A549 treated with AZD9567 at 1 μM for 4 hours (cell line): Measurements from ENCODE around the gene PWWP2A. TPM values are rescaled to one million over a fixed set of nuclear protein-coding genes. Genes with fewer than 3 reads are reported as not detected.

Experiments used
- total RNA-seq: library from RNA; stranded (reverse); fragments of 200-300 nt; extraction: Qiagen RNA extraction; gene quantifications from 5 replicates; pipeline ENCODE4 v1.2.3, GENCODE V29; 2022; ENCODE audit not compliant: insufficient read depth

Gene PWWP2A, protein sequence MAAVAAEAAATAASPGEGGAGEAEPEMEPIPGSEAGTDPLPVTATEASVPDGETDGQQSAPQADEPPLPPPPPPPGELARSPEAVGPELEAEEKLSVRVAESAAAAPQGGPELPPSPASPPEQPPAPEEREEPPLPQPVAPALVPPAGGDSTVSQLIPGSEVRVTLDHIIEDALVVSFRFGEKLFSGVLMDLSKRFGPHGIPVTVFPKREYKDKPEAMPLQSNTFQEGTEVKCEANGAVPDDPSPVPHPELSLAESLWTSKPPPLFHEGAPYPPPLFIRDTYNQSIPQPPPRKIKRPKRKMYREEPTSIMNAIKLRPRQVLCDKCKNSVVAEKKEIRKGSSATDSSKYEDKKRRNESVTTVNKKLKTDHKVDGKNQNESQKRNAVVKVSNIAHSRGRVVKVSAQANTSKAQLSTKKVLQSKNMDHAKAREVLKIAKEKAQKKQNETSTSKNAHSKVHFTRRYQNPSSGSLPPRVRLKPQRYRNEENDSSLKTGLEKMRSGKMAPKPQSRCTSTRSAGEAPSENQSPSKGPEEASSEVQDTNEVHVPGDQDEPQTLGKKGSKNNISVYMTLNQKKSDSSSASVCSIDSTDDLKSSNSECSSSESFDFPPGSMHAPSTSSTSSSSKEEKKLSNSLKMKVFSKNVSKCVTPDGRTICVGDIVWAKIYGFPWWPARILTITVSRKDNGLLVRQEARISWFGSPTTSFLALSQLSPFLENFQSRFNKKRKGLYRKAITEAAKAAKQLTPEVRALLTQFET
- total RNA-seq = 9.1 to 13.1 TPM (median 10.9 TPM) in 5 replicates

DNA sequence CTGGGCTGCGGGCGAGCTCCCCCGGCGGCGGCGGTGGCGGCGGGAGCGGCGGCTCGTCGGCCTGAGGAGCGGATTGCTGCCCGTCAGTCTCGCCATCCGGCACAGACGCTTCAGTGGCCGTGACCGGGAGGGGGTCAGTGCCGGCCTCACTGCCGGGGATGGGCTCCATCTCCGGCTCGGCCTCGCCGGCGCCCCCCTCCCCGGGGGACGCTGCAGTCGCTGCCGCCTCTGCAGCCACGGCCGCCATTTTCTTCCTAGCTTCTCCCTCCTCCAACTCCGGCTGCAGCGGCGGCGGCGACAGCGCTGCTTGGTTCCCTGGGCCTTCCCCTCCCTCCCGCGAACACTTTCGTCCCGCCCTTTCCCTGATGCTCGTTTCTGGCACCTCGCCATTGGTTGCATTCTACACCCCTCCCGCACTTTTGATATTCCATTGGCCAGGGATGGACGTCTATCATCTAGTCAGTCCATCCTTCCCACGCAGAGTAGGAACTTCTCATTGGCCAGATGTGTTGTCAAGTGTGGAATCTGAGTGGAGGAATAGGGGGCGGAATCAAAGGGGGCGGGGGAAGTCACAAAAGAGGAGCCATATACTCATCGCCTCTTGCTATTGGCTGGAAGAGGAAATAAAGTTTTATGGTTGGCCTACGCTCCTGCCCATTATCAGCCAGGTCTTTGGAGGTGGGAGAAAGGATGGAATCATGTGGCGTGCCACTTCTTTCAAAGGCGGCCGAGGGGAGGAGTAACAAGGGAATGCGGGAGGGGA is at the start of gene PWWP2A:
Gene PWWP2A (minus strand): TSS at position 309 of the 763 bp plus-strand sequence. CDS start 62 bp downstream, at position 247.

Other genes with a start within 250 kb of the PWWP2A start
- 12.4 to 16.9 TPM (median 15.2 TPM) in 5 replicates for gene ADRA1B, start 203.0 kb downstream of the PWWP2A start, total RNA-seq
- 69.1 to 92.5 TPM (median 71.9 TPM) in 5 replicates for gene TTC1, start 110.3 kb downstream of the PWWP2A start, total RNA-seq
- gene FABP6, start 110.1 kb upstream of the PWWP2A start, total RNA-seq = 0.76 to 1.4 TPM (median 1.1 TPM) in 4 of 5 replicates, not detected in the other
- 8.8 to 12.8 TPM (median 10.1 TPM) in 5 replicates for gene CCNJL, start 193.1 kb upstream of the PWWP2A start, total RNA-seq